ENCODE measurements around the gene TNFSF13B. TPM values are rescaled to one million over a fixed set of nuclear protein-coding genes. Genes with fewer than 3 reads are reported as not detected.

TNFSF13B gene
- total RNA-seq, 4 donors from 2014 or later = 0.29 to 3.7 (median 2.1) TPM; not detected in 1

DNA sequence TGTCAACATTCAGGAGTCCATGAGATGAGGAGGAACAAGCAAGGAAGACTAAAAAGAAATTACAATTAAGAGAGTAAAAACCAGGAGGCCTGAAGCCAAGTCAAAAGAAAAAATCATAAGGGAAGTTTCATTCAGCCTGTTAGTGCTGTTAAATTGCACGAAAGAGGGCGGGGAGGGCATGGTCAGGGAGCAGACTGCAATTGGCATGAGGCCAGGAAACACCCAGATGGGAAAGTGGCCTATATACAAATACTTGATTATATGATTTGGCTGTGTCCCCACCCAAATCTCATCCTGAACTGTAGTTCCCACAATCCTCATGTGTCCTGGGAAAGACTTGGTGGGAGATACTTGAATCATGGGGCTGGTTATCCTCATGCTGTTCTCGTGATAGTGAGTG lies 43.9 kb downstream of the TNFSF13B start:
- TF ChIP-seq POLR2A (IDR thresholded peaks at IDR 0.05) (no peak), CTCF (IDR thresholded peaks at IDR 0.05) (no peak)
- DNase-seq = no peak
- Histone ChIP-seq H3K9me3 (no peaks in the 10 kb centered on the region), H3K4me1 (no peaks in the 10 kb centered on the region), H3K27me3 (no peaks in the 10 kb centered on the region), H3K36me3 (no peaks in the 10 kb centered on the region), H3K27ac (no peak overlapping the region), H3K4me3 (no peak overlapping the region)
- intact Hi-C loops (cut with DNase I; ENCODE audit: low total_unique reads) = no loop called here

DNA sequence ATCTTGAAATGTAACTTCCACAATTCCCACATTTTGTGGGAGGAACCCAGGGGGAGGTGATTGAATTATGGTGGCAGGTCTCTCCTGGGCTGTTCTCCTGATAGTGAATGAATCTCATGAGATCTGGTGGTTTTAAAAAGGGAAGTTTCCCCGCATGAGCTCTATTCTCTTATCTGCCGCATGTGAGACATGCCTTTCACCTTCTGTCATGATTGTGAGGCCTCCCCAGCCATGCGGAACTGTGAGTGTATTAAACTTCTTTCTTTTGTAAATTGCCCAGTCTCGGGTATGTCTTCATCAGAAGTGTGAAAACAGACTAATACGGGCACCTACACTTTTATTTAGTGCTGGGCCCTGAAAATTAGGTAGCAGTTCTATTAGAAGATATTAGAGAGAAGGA lies 45.8 kb downstream of the TNFSF13B start:
- no peak overlapping the region for H3K27ac ChIP-seq
- H3K36me3 ChIP-seq = no peaks in the 10 kb centered on the region
- TF ChIP-seq POLR2A (IDR thresholded peaks at IDR 0.05) (no peak), CTCF (IDR thresholded peaks at IDR 0.05) (no peak)
- DNase-seq = no peak
- H3K4me1 ChIP-seq = no peaks in the 10 kb centered on the region
- H3K4me3 ChIP-seq = no peak overlapping the region
- no peaks in the 10 kb centered on the region for H3K27me3 ChIP-seq
- H3K9me3 ChIP-seq = no peaks in the 10 kb centered on the region
- intact Hi-C loops (cut with DNase I; ENCODE audit: low total_unique reads) = no loop called here

DNA sequence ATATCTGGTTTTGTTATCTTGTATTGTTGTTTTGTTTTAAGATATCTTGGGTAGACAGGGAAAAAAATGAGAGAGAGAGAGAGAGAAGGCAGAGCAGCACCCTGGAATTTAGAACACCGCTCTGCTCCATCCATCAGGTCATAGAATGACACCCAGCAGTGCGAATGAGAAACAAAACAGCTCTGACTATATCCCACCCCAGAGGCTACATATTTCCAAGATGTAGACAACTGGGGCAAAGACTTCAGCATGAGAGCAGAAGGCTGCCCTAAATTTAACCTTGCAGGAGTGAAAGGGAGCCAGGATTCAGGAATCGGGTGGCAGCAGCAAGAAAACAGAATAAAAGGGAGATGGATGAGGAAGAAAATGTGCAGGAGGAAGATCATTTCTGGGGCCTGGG lies 46.5 kb downstream of the TNFSF13B start:
- intact Hi-C loops (cut with DNase I; ENCODE audit: low total_unique reads) = no loop called here
- no peak overlapping the region for H3K4me3 ChIP-seq
- no peaks in the 10 kb centered on the region for H3K36me3 ChIP-seq
- TF ChIP-seq POLR2A (IDR thresholded peaks at IDR 0.05) (no peak), CTCF (IDR thresholded peaks at IDR 0.05) (no peak)
- no peaks in the 10 kb centered on the region for H3K27me3 ChIP-seq
- H3K4me1 ChIP-seq = no peaks in the 10 kb centered on the region
- H3K9me3 ChIP-seq = no peaks in the 10 kb centered on the region
- no peak overlapping the region for H3K27ac ChIP-seq
- no peak for DNase-seq

- no peak overlapping the region for H3K27ac ChIP-seq
- no peaks in the 10 kb centered on the region for H3K4me1 ChIP-seq
- H3K27me3 ChIP-seq = no peaks in the 10 kb centered on the region
- no peak overlapping the region for H3K4me3 ChIP-seq
- DNase-seq = no peak
- intact Hi-C loops (cut with DNase I; ENCODE audit: low total_unique reads) = no loop called here
- no peaks in the 10 kb centered on the region for H3K9me3 ChIP-seq
- TF ChIP-seq CTCF (IDR thresholded peaks at IDR 0.05) = no peak
- no peak for TF ChIP-seq POLR2A (IDR thresholded peaks at IDR 0.05)
- no peaks in the 10 kb centered on the region for H3K36me3 ChIP-seq
Measured at GRCh38 chr13:108316413-108316812, 46.9 kb downstream of the TNFSF13B start.

DNA sequence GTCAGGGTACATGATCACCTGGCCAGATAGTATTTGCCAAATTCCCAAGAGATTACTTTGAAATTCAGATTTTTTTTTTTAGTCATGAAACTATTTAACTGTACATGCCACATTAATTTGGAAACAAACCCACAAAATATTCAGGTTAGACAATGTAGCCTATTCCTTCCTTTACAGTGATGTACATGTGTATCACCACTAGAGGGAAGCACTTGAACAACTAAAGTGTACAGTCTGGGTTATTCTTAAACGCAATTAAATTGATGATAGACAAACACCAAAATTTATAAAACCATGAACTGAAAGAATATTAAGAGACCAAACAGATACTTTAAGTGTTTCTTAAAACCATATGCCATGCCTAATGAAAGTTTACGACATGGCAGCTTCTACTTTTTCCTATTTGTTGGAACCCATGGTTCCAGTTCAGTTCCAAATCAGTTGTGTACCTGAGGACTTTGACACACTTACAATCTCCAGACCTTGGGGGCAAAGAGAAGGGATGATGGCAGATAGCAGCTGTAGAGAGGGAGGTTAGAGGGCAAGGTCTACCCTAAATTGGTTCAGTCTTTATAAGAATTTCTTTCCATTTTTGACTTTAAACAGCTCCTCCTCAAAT lies 52.8 kb downstream of the TNFSF13B start:
- intact Hi-C loops (cut with DNase I; ENCODE audit: low total_unique reads) = no loop called here
- DNase-seq = no peak
- TF ChIP-seq POLR2A (IDR thresholded peaks at IDR 0.05) (no peak), CTCF (IDR thresholded peaks at IDR 0.05) (peak; percentile 36 to 51 (median 44))
- Histone ChIP-seq H3K36me3 (no peaks in the 10 kb centered on the region), H3K9me3 (no peaks in the 10 kb centered on the region), H3K27ac (no peak overlapping the region), H3K27me3 (no peaks in the 10 kb centered on the region), H3K4me1 (no peaks in the 10 kb centered on the region), H3K4me3 (no peak overlapping the region)

Data from uterus (tissue), 4 donors.